HEK293 (cell line): Measurements from ENCODE around the gene FBXO42.
"Not testable (repeated sequence)": the region's sequence is repeated elsewhere in the genome, so short reads cannot be mapped to it uniquely, and the experiment has no call there.

Source experiments
- CTCF ChIP-seq: fragments of 450-650 bp; formaldehyde crosslinking; IDR thresholded peaks from 2 replicates; pipeline ENCODE4 v1.5.1; 2016; ENCODE audit warnings: missing biosample characterization, missing genetic modification characterization
- PRDM2 ChIP-seq: fragments of 450-650 bp; formaldehyde crosslinking; IDR thresholded peaks from 2 replicates; pipeline ENCODE4 v1.5.1; 2016; ENCODE audit warnings: missing biosample characterization, missing genetic modification characterization, borderline replicate concordance
- SALL2 ChIP-seq: fragments of 450-650 bp; formaldehyde crosslinking; IDR thresholded peaks from 2 replicates; pipeline ENCODE4 v1.5.0; 2017; ENCODE audit warnings: missing biosample characterization, mild to moderate bottlenecking, missing genetic modification characterization, borderline replicate concordance
- ZNF121 ChIP-seq: fragments of 450-650 bp; formaldehyde crosslinking; IDR thresholded peaks from 2 replicates; pipeline ENCODE4 v1.5.1; 2016; ENCODE audit warnings: missing biosample characterization, missing genetic modification characterization
- ZNF280D ChIP-seq: fragments of 450-650 bp; formaldehyde crosslinking; IDR thresholded peaks from 2 replicates; pipeline ENCODE4 v1.5.1; 2016; ENCODE audit warnings: missing biosample characterization, missing genetic modification characterization
- ZNF426 ChIP-seq: fragments of 450-650 bp; formaldehyde crosslinking; IDR thresholded peaks from 2 replicates; pipeline ENCODE4 v1.5.1; 2017; ENCODE audit warnings: missing biosample characterization, missing genetic modification characterization, mild to moderate bottlenecking, inconsistent platforms, moderate library complexity
- ZNF704 ChIP-seq: fragments of 450-650 bp; formaldehyde crosslinking; IDR thresholded peaks from 2 replicates; pipeline ENCODE4 v1.5.1; 2016; ENCODE audit warnings: missing biosample characterization, missing genetic modification characterization
- ZNF747 ChIP-seq: fragments of 450-650 bp; formaldehyde crosslinking; IDR thresholded peaks from 2 replicates; pipeline ENCODE4 v1.5.1; 2016; ENCODE audit warnings: missing biosample characterization, missing genetic modification characterization

- not testable (repeated sequence) for TF ChIP-seq ZNF280D, ZNF704, PRDM2, ZNF747, CTCF, SALL2 (tag by site-specific recombination)
- TF ChIP-seq ZNF121 (tag by site-specific recombination) (peak; percentile 86), ZNF426 (tag by site-specific recombination) (peak; percentile 93)
Measured at GRCh38 chr1:16222716-16223115, 129.6 kb downstream of the FBXO42 start.
